T-cell (primary cell): ENCODE data around the gene INTS14. TPM values are rescaled to one million over a fixed set of nuclear protein-coding genes. Genes with fewer than 3 reads are reported as not detected.

Experiments used
- ATAC-seq, 4 experiments: fragments of 200-7000 bp in 3 of 4; fragments of 150-1000 bp in 1 of 4; cut with Tn5 transposase; replicated peaks in 1 of 4; 1 replicate in 3 of 4; 2 replicates in 1 of 4; pipeline ENCODE4 v1.10.0; 2021; ENCODE audit warnings: moderate library complexity in 3 of 4, mild to moderate bottlenecking in 2 of 4, moderate number of reproducible peaks in 1 of 4
- CTCF ChIA-PET, 2 donors: fragments of 300-600 bp; sonication (Branson Sonifier 250); formaldehyde crosslinking; loops; one replicate each; lab custom pipeline; 2022; ENCODE audit warnings: antibody characterized with exemption in 2 of 2; lab: Charles Lee
- POLR2A ChIA-PET, 2 donors: fragments of 300-600 bp; sonication (Branson Sonifier 250); formaldehyde crosslinking; loops; one replicate each; lab custom pipeline; 2022; ENCODE audit warnings: antibody characterized with exemption in 2 of 2; lab: Charles Lee
- DNase-seq, 35 experiments: peaks; one replicate each; pipeline versions ENCODE4 v3.0.0 to v3.0.0-alpha.2; 2013 to 2023
- H3K27ac ChIP-seq: one replicate; pipeline ENCODE4 v1.5.1; 2013; ENCODE audit warnings: low read length
- H3K27me3 ChIP-seq, 2 experiments: replicated peaks in 1 of 2; 1 replicate in 1 of 2; 2 replicates in 1 of 2; pipeline versions ENCODE4 v1.6.1 to v1.7.0; 2013; ENCODE audit warnings: low read length in 1 of 2, mixed read lengths in 1 of 2; ENCODE audit not compliant: control insufficient read depth in 2 of 2, insufficient read depth in 2 of 2; ENCODE audit errors: extremely low read depth in 1 of 2
- H3K36me3 ChIP-seq, 2 donors: 1 replicate in 1 of 2; 2 replicates in 1 of 2; pipeline versions ENCODE4 v1.6.1 to v1.7.0; 2013; ENCODE audit warnings: low read length in 1 of 2; ENCODE audit not compliant: control insufficient read depth in 2 of 2, insufficient read depth in 1 of 2; ENCODE audit errors: extremely low read depth in 1 of 2
- H3K4me1 ChIP-seq, 2 experiments: 1 replicate in 1 of 2; 2 replicates in 1 of 2; pipeline versions ENCODE4 v1.6.1 to v1.7.0; 2013; ENCODE audit warnings: low read length in 2 of 2, mixed read lengths in 1 of 2; ENCODE audit not compliant: insufficient read depth in 2 of 2, control insufficient read depth in 1 of 2; ENCODE audit errors: extremely low read depth in 1 of 2
- H3K4me3 ChIP-seq, 2 donors: 1 replicate in 1 of 2; 2 replicates in 1 of 2; pipeline versions ENCODE4 v1.5.1 to v1.7.0; 2013; ENCODE audit warnings: mild to moderate bottlenecking in 2 of 2, low read length in 1 of 2, moderate library complexity in 1 of 2; ENCODE audit not compliant: control insufficient read depth in 1 of 2; ENCODE audit errors: extremely low read depth in 1 of 2
- H3K9me3 ChIP-seq: 2 replicates; pipeline ENCODE4 v1.7.0; 2013
- H3K27ac Mint-ChIP-seq, 2 donors: one replicate each; pipeline ENCODE4 v1.8.0; 2020 to 2021; ENCODE audit warnings: mild to moderate bottlenecking in 2 of 2, mixed read lengths in 2 of 2
- H3K27me3 Mint-ChIP-seq, 2 donors: one replicate each; pipeline ENCODE4 v1.8.0; 2021 to 2022; ENCODE audit warnings: mixed read lengths in 2 of 2
- H3K36me3 Mint-ChIP-seq: one replicate; pipeline ENCODE4 v1.8.0; 2021; ENCODE audit warnings: mixed read lengths
- H3K4me1 Mint-ChIP-seq, 3 donors: one replicate each; pipeline ENCODE4 v1.8.0; 2020 to 2022; ENCODE audit warnings: mixed read lengths in 3 of 3, mild to moderate bottlenecking in 1 of 3
- H3K4me3 Mint-ChIP-seq, 3 donors: one replicate each; pipeline ENCODE4 v1.8.0; 2020 to 2022; ENCODE audit warnings: mild to moderate bottlenecking in 3 of 3, mixed read lengths in 3 of 3, moderate library complexity in 3 of 3
- H3K9me3 Mint-ChIP-seq, 3 donors: one replicate each; pipeline ENCODE4 v1.8.0; 2020 to 2022; ENCODE audit warnings: mixed read lengths in 3 of 3
- WGBS: methylation state at CpG from one replicate; pipeline ENCODE4 v1.1.5; 2013; ENCODE audit warnings: missing lambda C conversion rate; ENCODE audit not compliant: insufficient coverage; 5-methylcytosine and 5-hydroxymethylcytosine counted together
- total RNA-seq, 35 experiments: library from RNA in 6 of 35; stranded (reverse) in 6 of 35; fragments of 120-200 nt in 1 of 35; gene quantifications; one replicate each; pipeline versions ENCODE4 v1.2.1 to v1.2.4 and lab custom pipeline; 2013 to 2026

INTS14 gene
- total RNA-seq, 5 donors from 2014 or later (not counting 1 experiment from before 2014, with no cell fraction given) = 26.6 to 36.4 (median 34.4) TPM

DNA sequence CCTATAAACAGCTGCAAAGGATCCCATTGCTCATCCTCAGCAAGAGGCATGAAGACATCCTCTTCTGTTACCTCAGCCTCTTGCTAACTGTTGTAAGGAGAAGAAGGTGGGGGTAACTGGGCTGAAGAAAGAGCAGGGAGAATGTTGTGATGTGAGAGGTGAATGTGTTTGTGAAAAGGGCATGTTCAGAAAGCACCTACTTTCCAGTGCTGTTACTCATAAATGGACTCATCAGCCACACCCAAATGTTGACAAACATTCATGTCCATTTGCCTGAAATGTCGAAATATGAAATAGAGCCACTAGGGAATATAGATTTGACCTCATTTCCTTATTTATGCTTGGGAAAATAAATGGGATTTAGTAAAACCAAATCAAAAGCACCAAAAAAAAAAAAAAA is 23.4 kb upstream of the INTS14 start:
- no peak for DNase-seq
- ChIA-PET POLR2A (no interaction called here), CTCF (no interaction called here)
- Histone ChIP-seq H3K9me3 (no peaks in the 10 kb centered on the region), H3K4me3 (no peak overlapping the region), H3K36me3 (no peaks in the 10 kb centered on the region), H3K27me3 (no peaks in the 10 kb centered on the region), H3K4me1 (peaks cover 0 to 8% of the 10 kb centered on the region in 2 experiments), H3K27ac (no peak overlapping the region)
- H3K27ac Mint-ChIP-seq = no peak overlapping the region
- H3K4me3 Mint-ChIP-seq = no peak overlapping the region
- no peaks in the 10 kb centered on the region for H3K9me3 Mint-ChIP-seq
- WGBS = no CpG with 5 or more reads among the region's 1 CpG
- H3K4me1 Mint-ChIP-seq = peaks cover 11 to 27% (median 18%) of the 10 kb centered on the region in 3 donors
- H3K36me3 Mint-ChIP-seq = peaks cover 10% of the 10 kb centered on the region
- no peak for ATAC-seq
- no peaks in the 10 kb centered on the region for H3K27me3 Mint-ChIP-seq

GRCh38 chr15:65633752-65634151 is 22.8 kb upstream of the INTS14 start:
- ATAC-seq (no peak), DNase-seq (no peak)
- H3K27ac ChIP-seq = no peak overlapping the region
- Mint-ChIP-seq H3K4me1 (peaks cover 10 to 23% (median 16%) of the 10 kb centered on the region in 3 donors), H3K4me3 (no peak overlapping the region), H3K27me3 (no peaks in the 10 kb centered on the region), H3K27ac (no peak overlapping the region), H3K9me3 (no peaks in the 10 kb centered on the region), H3K36me3 (peaks cover 14% of the 10 kb centered on the region)
- ChIA-PET POLR2A (no interaction called here), CTCF (no interaction called here)
- no peak overlapping the region for H3K4me3 ChIP-seq
- H3K36me3 ChIP-seq = no peaks in the 10 kb centered on the region
- no peaks in the 10 kb centered on the region for H3K27me3 ChIP-seq
- WGBS = 86% methylated on average over 1 of the region's 2 CpGs
- H3K4me1 ChIP-seq = peaks cover 0 to 8% of the 10 kb centered on the region in 2 experiments
- no peaks in the 10 kb centered on the region for H3K9me3 ChIP-seq

GRCh38 chr15:65632780-65633375 is 21.9 kb upstream of the INTS14 start:
- H3K4me3 Mint-ChIP-seq = no peak overlapping the region
- peaks cover 14% of the 10 kb centered on the region for H3K36me3 Mint-ChIP-seq
- ATAC-seq = no peak
- no peaks in the 10 kb centered on the region for H3K9me3 ChIP-seq
- no peaks in the 10 kb centered on the region for H3K27me3 Mint-ChIP-seq
- no peak overlapping the region for H3K4me3 ChIP-seq
- peak overlapping the region in 1 of 2 donors; percentile 3 for H3K27ac Mint-ChIP-seq
- no peaks in the 10 kb centered on the region for H3K27me3 ChIP-seq
- H3K4me1 Mint-ChIP-seq = peaks cover 4 to 17% (median 8%) of the 10 kb centered on the region in 3 donors
- H3K27ac ChIP-seq = no peak overlapping the region
- ChIA-PET CTCF (interaction anchor here in 1 of 2 donors (0.6 kb wide), 1 partner anchor 224 kb away, joined by 4 read pairs; no protein-coding TSS in a partner anchor), POLR2A (no interaction called here)
- no peaks in the 10 kb centered on the region for H3K9me3 Mint-ChIP-seq
- 88% methylated on average over 2 of the region's 4 CpGs for WGBS
- H3K36me3 ChIP-seq = no peaks in the 10 kb centered on the region
- peaks cover 0 to 8% of the 10 kb centered on the region in 2 experiments for H3K4me1 ChIP-seq
- DNase-seq = no peak

- H3K4me1 Mint-ChIP-seq = peaks cover 4 to 14% (median 6%) of the 10 kb centered on the region in 3 donors
- no peaks in the 10 kb centered on the region for H3K27me3 Mint-ChIP-seq
- H3K36me3 Mint-ChIP-seq = peaks cover 14% of the 10 kb centered on the region
- Histone ChIP-seq H3K9me3 (no peaks in the 10 kb centered on the region), H3K36me3 (no peaks in the 10 kb centered on the region), H3K4me1 (peaks cover 0 to 8% of the 10 kb centered on the region in 2 experiments), H3K27me3 (no peaks in the 10 kb centered on the region), H3K4me3 (no peak overlapping the region), H3K27ac (no peak overlapping the region)
- H3K4me3 Mint-ChIP-seq = peak overlapping the region in 2 of 3 donors; percentile 50 to 59
- 61% methylated on average over 4 of the region's 6 CpGs for WGBS
- POLR2A ChIA-PET = interaction anchor here in 1 of 2 donors (0.6 kb wide), 1 partner anchor 238 kb away, joined by 3 read pairs; the partner anchor contains the start of gene RAB11A
- CTCF ChIA-PET = interaction anchor here in 1 of 2 donors (0.7 kb wide), 1 partner anchor 131 kb away, joined by 3 read pairs; no protein-coding TSS in a partner anchor
- ATAC-seq (no peak), DNase-seq (no peak)
- H3K9me3 Mint-ChIP-seq = no peaks in the 10 kb centered on the region
- no peak overlapping the region for H3K27ac Mint-ChIP-seq
Measured at GRCh38 chr15:65631503-65631902, 20.6 kb upstream of the INTS14 start.

GRCh38 chr15:65630760-65631159 is 19.8 kb upstream of the INTS14 start:
- no peaks in the 10 kb centered on the region for H3K9me3 ChIP-seq
- H3K27me3 ChIP-seq = no peaks in the 10 kb centered on the region
- peaks cover 0 to 8% of the 10 kb centered on the region in 2 experiments for H3K4me1 ChIP-seq
- 42% methylated on average over 5 of the region's 5 CpGs for WGBS
- H3K27me3 Mint-ChIP-seq = no peaks in the 10 kb centered on the region
- CTCF ChIA-PET = interaction anchor here (0.5 to 0.7 kb wide), 2 partner anchors 63 to 131 kb away, joined by 3 read pairs; no protein-coding TSS in a partner anchor
- no peaks in the 10 kb centered on the region for H3K9me3 Mint-ChIP-seq
- POLR2A ChIA-PET = no interaction called here
- no peak overlapping the region for H3K27ac ChIP-seq
- no peaks in the 10 kb centered on the region for H3K36me3 ChIP-seq
- ATAC-seq = no peak
- DNase-seq = no peak
- peaks cover 20% of the 10 kb centered on the region for H3K36me3 Mint-ChIP-seq
- peaks cover 4 to 14% (median 6%) of the 10 kb centered on the region in 3 donors for H3K4me1 Mint-ChIP-seq
- H3K27ac Mint-ChIP-seq = no peak overlapping the region
- H3K4me3 Mint-ChIP-seq = peak overlapping the region in 1 of 3 donors; percentile 50
- H3K4me3 ChIP-seq = no peak overlapping the region

- DNase-seq (no peak), ATAC-seq (no peak)
- H3K4me1 Mint-ChIP-seq = peaks cover 4 to 14% (median 6%) of the 10 kb centered on the region in 3 donors
- no peak overlapping the region for H3K27ac ChIP-seq
- CTCF ChIA-PET = no interaction called here
- H3K4me3 ChIP-seq = no peak overlapping the region
- no peak overlapping the region for H3K27ac Mint-ChIP-seq
- no peaks in the 10 kb centered on the region for H3K9me3 ChIP-seq
- no peak overlapping the region for H3K4me3 Mint-ChIP-seq
- no peaks in the 10 kb centered on the region for H3K27me3 Mint-ChIP-seq
- 100% methylated on average over 1 of the region's 3 CpGs for WGBS
- no peaks in the 10 kb centered on the region for H3K9me3 Mint-ChIP-seq
- H3K27me3 ChIP-seq = no peaks in the 10 kb centered on the region
- H3K36me3 ChIP-seq = peaks cover 0 to 6% of the 10 kb centered on the region in 2 donors
- H3K36me3 Mint-ChIP-seq = peaks cover 32% of the 10 kb centered on the region
- POLR2A ChIA-PET = no interaction called here
- H3K4me1 ChIP-seq = peaks cover 0 to 8% of the 10 kb centered on the region in 2 experiments
Measured at GRCh38 chr15:65629548-65629947, 18.6 kb upstream of the INTS14 start.
